SK-N-MC (cell line): ENCODE data around the gene TANGO6.

Experiments used
- EZH2 ChIP-seq: fragments of 200-600 bp; sonication (generic); IDR thresholded peaks from one replicate; pipeline ENCODE4 v1.6.1; 2017; ENCODE audit warnings: antibody characterized with exemption
- FOXP2 ChIP-seq: optimal IDR thresholded peaks from 2 replicates; pipeline ENCODE3; 2011; ENCODE audit warnings: mild to moderate bottlenecking, moderate library complexity; ENCODE audit not compliant: insufficient read depth; ENCODE audit errors: extremely low read length, control extremely low read depth
- POLR2AphosphoS5 ChIP-seq: IDR thresholded peaks from 2 replicates; pipeline ENCODE4 v1.6.1; 2012; ENCODE audit warnings: mild to moderate bottlenecking, low read depth, low read length, borderline replicate concordance

DNA sequence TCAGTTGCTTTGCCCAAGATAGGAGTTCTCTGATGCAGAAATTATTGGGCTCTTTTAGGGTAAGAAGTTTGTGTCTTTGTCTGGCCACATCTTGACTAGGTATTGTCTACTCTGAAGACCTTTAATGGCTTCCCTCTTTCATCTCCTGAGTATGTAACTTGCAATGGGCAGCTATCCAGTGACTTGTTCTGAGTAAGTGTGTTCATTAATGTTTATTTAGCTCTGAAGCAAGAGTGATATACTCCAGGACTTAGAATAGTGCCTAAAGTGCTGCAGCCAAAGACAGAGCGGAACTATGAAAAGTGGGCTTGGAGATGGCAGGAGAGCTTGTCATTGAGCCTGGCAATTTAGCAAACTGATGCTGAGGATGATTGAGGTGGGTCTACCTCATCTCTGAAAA, 8.8 kb upstream of the TANGO6 start:
- TF ChIP-seq EZH2 (no peak), POLR2AphosphoS5 (no peak), FOXP2 (no peak)
